ENCODE data around the gene SUSD5. TPM values are rescaled to one million over a fixed set of nuclear protein-coding genes. Genes with fewer than 3 reads are reported as not detected.

Gene SUSD5
- total and polyA plus RNA-seq, 4 donors: 46.3 to 230 (median 140) TPM

DNA sequence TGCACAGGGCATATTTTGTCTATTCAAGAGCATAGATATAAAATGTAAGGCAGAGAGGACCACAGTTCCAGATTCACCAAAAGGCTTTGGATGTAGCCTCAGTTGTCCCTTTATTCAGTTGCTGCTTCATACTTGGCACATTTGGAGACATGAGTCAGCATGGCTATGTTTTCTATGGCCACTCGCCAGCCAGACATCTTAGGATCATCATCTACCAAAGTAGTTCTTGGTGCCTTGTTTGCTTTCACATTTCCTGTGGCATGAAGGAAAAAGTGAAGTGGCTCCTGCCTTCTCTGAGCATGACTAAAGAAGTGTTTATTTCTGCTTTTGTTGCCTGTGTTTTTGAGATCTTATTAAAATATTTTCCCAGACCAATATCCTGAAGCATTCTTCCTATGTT lies 7.2 kb downstream of the SUSD5 start:
- no peak for ATAC-seq (ENCODE audit: low FRiP score)
- WGBS, 2 donors: 81 to 83% methylated on average over 1 of the region's 1 CpG
- H3K9me3 ChIP-seq (ENCODE audit: control insufficient read depth, low read length): no peaks in the 10 kb centered on the region
- intact Hi-C loops (cut with DNase I): loop anchor here in 1 of 2 donors (2.0 to 10.0 kb wide), 2 partner anchors 39 to 163 kb away; no protein-coding TSS in a partner anchor
- no peaks in the 10 kb centered on the region for H3K27me3 ChIP-seq (ENCODE audit: control insufficient read depth in 1 of 2, insufficient read depth in 2 of 2, low read length in 1 of 2)
- no peak overlapping the region for H3K4me3 ChIP-seq (ENCODE audit: low read length in 2 of 2)
- peaks cover 2 to 4% of the 10 kb centered on the region in 2 donors for H3K4me1 ChIP-seq (ENCODE audit: control insufficient read depth in 1 of 2, insufficient read depth in 2 of 2, low read length in 2 of 2)
- DNase-seq: peak; percentile 79 to 80
- peaks cover 5 to 10% of the 10 kb centered on the region in 2 donors for H3K36me3 ChIP-seq (ENCODE audit: control insufficient read depth in 1 of 2, insufficient read depth in 2 of 2, low read length in 1 of 2)
- H3K27ac ChIP-seq (ENCODE audit: low read depth in 1 of 2, low read length in 2 of 2): peak overlapping the region in 1 of 2 donors; percentile 45

GRCh38 chr3:33209357-33209756 lies 9.3 kb downstream of the SUSD5 start:
- H3K27ac ChIP-seq (ENCODE audit: low read depth in 1 of 2, low read length in 2 of 2): no peak overlapping the region
- peaks cover 8 to 16% of the 10 kb centered on the region in 2 donors for H3K36me3 ChIP-seq (ENCODE audit: control insufficient read depth in 1 of 2, insufficient read depth in 2 of 2, low read length in 1 of 2)
- intact Hi-C loops (cut with DNase I): no loop called here
- no peak overlapping the region for H3K4me3 ChIP-seq (ENCODE audit: low read length in 2 of 2)
- H3K9me3 ChIP-seq (ENCODE audit: control insufficient read depth, low read length): no peaks in the 10 kb centered on the region
- H3K27me3 ChIP-seq (ENCODE audit: control insufficient read depth in 1 of 2, insufficient read depth in 2 of 2, low read length in 1 of 2): no peaks in the 10 kb centered on the region
- ATAC-seq (ENCODE audit: low FRiP score) (no peak), DNase-seq (no peak)
- peaks cover 2 to 4% of the 10 kb centered on the region in 2 donors for H3K4me1 ChIP-seq (ENCODE audit: control insufficient read depth in 1 of 2, insufficient read depth in 2 of 2, low read length in 2 of 2)

DNA sequence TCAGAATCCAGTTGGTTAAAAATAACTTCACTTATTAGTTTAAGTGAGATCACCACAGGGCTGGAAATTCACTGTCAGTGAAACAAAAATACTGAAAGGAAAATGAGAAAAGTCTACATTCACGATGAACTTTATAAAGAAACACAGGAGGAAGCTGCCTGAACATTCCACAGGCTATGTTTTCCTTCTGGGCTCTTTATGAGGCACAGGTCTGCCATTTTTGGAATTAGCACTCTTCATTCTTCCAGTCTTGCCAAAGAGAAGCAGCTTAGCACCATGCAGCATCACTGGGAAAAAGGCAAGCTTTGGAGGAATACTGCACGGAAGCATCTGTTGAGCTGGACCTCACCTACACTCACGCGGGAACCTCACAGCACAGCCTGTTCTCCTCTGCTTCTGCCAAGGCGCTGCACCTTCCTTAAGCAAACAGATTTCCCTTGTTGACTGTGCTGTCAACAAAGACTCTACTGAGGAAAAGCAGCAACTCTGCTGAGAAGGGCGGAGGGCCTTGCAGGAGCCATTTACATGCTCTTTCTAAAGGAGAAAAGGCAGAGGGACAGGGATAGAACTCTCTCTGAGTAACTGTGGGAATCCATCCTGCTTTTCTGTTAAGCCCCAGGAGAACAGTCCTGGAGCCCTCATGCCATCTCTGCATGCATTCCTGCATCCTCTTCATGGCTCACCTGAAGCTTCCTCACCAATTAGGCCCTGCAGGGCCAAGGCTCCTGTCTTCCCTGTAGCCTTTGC lies 15.7 kb downstream of the SUSD5 start:
- intact Hi-C loops (cut with DNase I): loop anchor here in 1 of 2 donors (5.0 kb wide), 1 partner anchor 36 kb away; no protein-coding TSS in a partner anchor
- WGBS, 2 donors: 13 to 18% methylated on average over 6 of the region's 6 CpGs
- H3K27ac ChIP-seq (ENCODE audit: low read depth in 1 of 2, low read length in 2 of 2): peak overlapping the region; percentile 23 to 98

DNA sequence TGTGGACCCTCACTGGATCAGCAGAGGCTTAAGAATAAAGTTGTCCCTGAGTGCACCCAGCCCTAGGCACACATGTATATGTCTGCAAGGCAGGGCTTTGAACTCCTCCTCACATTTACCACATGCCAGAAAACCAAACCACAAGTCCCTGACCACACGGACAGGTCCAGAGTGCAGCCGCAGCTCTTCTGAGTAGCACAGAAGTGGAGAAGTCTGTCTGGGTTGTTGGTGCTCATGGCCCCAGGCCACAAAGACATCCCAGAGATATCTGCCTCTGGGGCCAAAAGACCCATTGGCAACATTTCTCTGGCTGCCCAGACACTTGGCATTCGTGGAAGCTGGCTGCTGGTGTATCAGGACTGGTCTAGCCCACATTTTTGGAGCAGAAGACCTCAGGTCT lies 17.4 kb downstream of the SUSD5 start:
- Histone ChIP-seq H3K27ac (ENCODE audit: low read depth in 1 of 2, low read length in 2 of 2) (peak overlapping the region; percentile 85 to 99), H3K36me3 (ENCODE audit: control insufficient read depth in 1 of 2, insufficient read depth in 2 of 2, low read length in 1 of 2) (peaks cover 4% of the 10 kb centered on the region in 2 donors), H3K9me3 (ENCODE audit: control insufficient read depth, low read length) (no peaks in the 10 kb centered on the region), H3K27me3 (ENCODE audit: control insufficient read depth in 1 of 2, insufficient read depth in 2 of 2, low read length in 1 of 2) (no peaks in the 10 kb centered on the region), H3K4me3 (ENCODE audit: low read length in 2 of 2) (no peak overlapping the region), H3K4me1 (ENCODE audit: control insufficient read depth in 1 of 2, insufficient read depth in 2 of 2, low read length in 2 of 2) (peaks cover 8% of the 10 kb centered on the region in 2 donors)
- DNase-seq (no peak), ATAC-seq (ENCODE audit: low FRiP score) (no peak)
- intact Hi-C loops (cut with DNase I): loop anchor here in 1 of 2 donors (5.0 kb wide), 1 partner anchor 34 kb away; no protein-coding TSS in a partner anchor
- 14 to 19% methylated on average over 3 of the region's 3 CpGs for WGBS, 2 donors

More for the DNA sequence above, 15.7 kb downstream of the SUSD5 start:
- Histone ChIP-seq H3K27me3 (ENCODE audit: control insufficient read depth in 1 of 2, insufficient read depth in 2 of 2, low read length in 1 of 2) (no peaks in the 10 kb centered on the region), H3K4me3 (ENCODE audit: low read length in 2 of 2) (no peak overlapping the region), H3K9me3 (ENCODE audit: control insufficient read depth, low read length) (no peaks in the 10 kb centered on the region), H3K36me3 (ENCODE audit: control insufficient read depth in 1 of 2, insufficient read depth in 2 of 2, low read length in 1 of 2) (peaks cover 5 to 8% of the 10 kb centered on the region in 2 donors), H3K4me1 (ENCODE audit: control insufficient read depth in 1 of 2, insufficient read depth in 2 of 2, low read length in 2 of 2) (peaks cover 8 to 9% of the 10 kb centered on the region in 2 donors)
- ATAC-seq (ENCODE audit: low FRiP score): peak; percentile 39
- no peak for DNase-seq

DNA sequence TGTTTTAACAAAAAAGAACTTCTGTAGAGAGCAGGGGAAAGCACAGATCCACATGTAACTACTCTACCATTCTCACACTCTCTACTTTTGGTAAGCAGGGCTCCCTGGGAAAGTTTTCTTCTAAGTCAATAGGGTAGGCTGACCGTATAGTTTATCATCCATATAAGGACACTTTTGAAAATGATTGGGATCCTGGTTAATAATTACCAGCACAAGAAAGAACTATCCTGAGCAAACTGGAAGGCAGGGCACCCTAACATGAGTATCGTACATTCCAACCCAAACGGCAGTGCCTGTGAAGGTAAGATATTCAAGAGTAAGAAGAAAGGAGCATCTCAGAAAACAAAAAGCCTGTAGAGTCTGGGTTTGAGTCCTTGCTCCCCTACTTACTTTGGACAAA lies 22.1 kb downstream of the SUSD5 start:
- no peaks in the 10 kb centered on the region for H3K9me3 ChIP-seq (ENCODE audit: control insufficient read depth, low read length)
- peaks cover 0 to 1% of the 10 kb centered on the region in 2 donors for H3K36me3 ChIP-seq (ENCODE audit: control insufficient read depth in 1 of 2, insufficient read depth in 2 of 2, low read length in 1 of 2)
- WGBS, 2 donors: 80 to 82% methylated on average over 3 of the region's 3 CpGs
- no peaks in the 10 kb centered on the region for H3K27me3 ChIP-seq (ENCODE audit: control insufficient read depth in 1 of 2, insufficient read depth in 2 of 2, low read length in 1 of 2)
- DNase-seq: no peak
- ATAC-seq (ENCODE audit: low FRiP score): no peak
- peaks cover under 1 to 3% of the 10 kb centered on the region in 2 donors for H3K4me1 ChIP-seq (ENCODE audit: control insufficient read depth in 1 of 2, insufficient read depth in 2 of 2, low read length in 2 of 2)
- no peak overlapping the region for H3K27ac ChIP-seq (ENCODE audit: low read depth in 1 of 2, low read length in 2 of 2)
- H3K4me3 ChIP-seq (ENCODE audit: low read length in 2 of 2): no peak overlapping the region
- intact Hi-C loops (cut with DNase I): no loop called here

GRCh38 chr3:33194303-33194702 lies 24.3 kb downstream of the SUSD5 start:
- DNase-seq (no peak), ATAC-seq (ENCODE audit: low FRiP score) (no peak)
- Histone ChIP-seq H3K27ac (ENCODE audit: low read depth in 1 of 2, low read length in 2 of 2) (no peak overlapping the region), H3K9me3 (ENCODE audit: control insufficient read depth, low read length) (no peaks in the 10 kb centered on the region), H3K4me3 (ENCODE audit: low read length in 2 of 2) (no peak overlapping the region), H3K27me3 (ENCODE audit: control insufficient read depth in 1 of 2, insufficient read depth in 2 of 2, low read length in 1 of 2) (no peaks in the 10 kb centered on the region), H3K36me3 (ENCODE audit: control insufficient read depth in 1 of 2, insufficient read depth in 2 of 2, low read length in 1 of 2) (no peaks in the 10 kb centered on the region), H3K4me1 (ENCODE audit: control insufficient read depth in 1 of 2, insufficient read depth in 2 of 2, low read length in 2 of 2) (no peaks in the 10 kb centered on the region)
- WGBS, 2 donors: 76 to 93% methylated on average over 1 of the region's 1 CpG
- intact Hi-C loops (cut with DNase I): no loop called here

GRCh38 chr3:33187368-33187634 lies 31.3 kb downstream of the SUSD5 start:
- no peaks in the 10 kb centered on the region for H3K4me1 ChIP-seq (ENCODE audit: control insufficient read depth in 1 of 2, insufficient read depth in 2 of 2, low read length in 2 of 2)
- no peaks in the 10 kb centered on the region for H3K9me3 ChIP-seq (ENCODE audit: control insufficient read depth, low read length)
- intact Hi-C loops (cut with DNase I): no loop called here
- peak overlapping the region in 1 of 2 donors; percentile 40 for H3K27ac ChIP-seq (ENCODE audit: low read depth in 1 of 2, low read length in 2 of 2)
- H3K4me3 ChIP-seq (ENCODE audit: low read length in 2 of 2): no peak overlapping the region
- WGBS, 2 donors: 91 to 93% methylated on average over 3 of the region's 3 CpGs
- H3K36me3 ChIP-seq (ENCODE audit: control insufficient read depth in 1 of 2, insufficient read depth in 2 of 2, low read length in 1 of 2): no peaks in the 10 kb centered on the region
- DNase-seq (no peak), ATAC-seq (ENCODE audit: low FRiP score) (no peak)
- H3K27me3 ChIP-seq (ENCODE audit: control insufficient read depth in 1 of 2, insufficient read depth in 2 of 2, low read length in 1 of 2): no peaks in the 10 kb centered on the region

- H3K27me3 ChIP-seq (ENCODE audit: control insufficient read depth in 1 of 2, insufficient read depth in 2 of 2, low read length in 1 of 2): no peaks in the 10 kb centered on the region
- no peaks in the 10 kb centered on the region for H3K9me3 ChIP-seq (ENCODE audit: control insufficient read depth, low read length)
- no peaks in the 10 kb centered on the region for H3K4me1 ChIP-seq (ENCODE audit: control insufficient read depth in 1 of 2, insufficient read depth in 2 of 2, low read length in 2 of 2)
- H3K4me3 ChIP-seq (ENCODE audit: low read length in 2 of 2): no peak overlapping the region
- no peaks in the 10 kb centered on the region for H3K36me3 ChIP-seq (ENCODE audit: control insufficient read depth in 1 of 2, insufficient read depth in 2 of 2, low read length in 1 of 2)
- ATAC-seq (ENCODE audit: low FRiP score) (no peak), DNase-seq (no peak)
- H3K27ac ChIP-seq (ENCODE audit: low read depth in 1 of 2, low read length in 2 of 2): peak overlapping the region in 1 of 2 donors; percentile 40
- 96% methylated on average over 13 of the region's 13 CpGs for WGBS, 2 donors
- intact Hi-C loops (cut with DNase I): no loop called here
Observed at GRCh38 chr3:33186524-33187367, 31.9 kb downstream of the SUSD5 start.
